Measurements from ENCODE around the gene SGF29. TPM values are rescaled to one million over a fixed set of nuclear protein-coding genes. Genes with fewer than 3 reads are reported as not detected.

Gene SGF29
- polyA plus RNA-seq, 2 of the 4 experiments (the other 2 are of a cell fraction): 3.3 to 19.3 TPM

GRCh38 chr16:28521436-28521835, 32.3 kb upstream of the SGF29 start:
- CTCF ChIA-PET: interaction anchor here (0.6 to 2.3 kb wide), 2 partner anchors 8 to 243 kb away, joined by 3 to 8 read pairs; no protein-coding TSS in a partner anchor
- TF ChIP-seq SMC3 (IDR thresholded peaks at IDR 0.05): no peak
- TF ChIP-seq, protein P1, sequence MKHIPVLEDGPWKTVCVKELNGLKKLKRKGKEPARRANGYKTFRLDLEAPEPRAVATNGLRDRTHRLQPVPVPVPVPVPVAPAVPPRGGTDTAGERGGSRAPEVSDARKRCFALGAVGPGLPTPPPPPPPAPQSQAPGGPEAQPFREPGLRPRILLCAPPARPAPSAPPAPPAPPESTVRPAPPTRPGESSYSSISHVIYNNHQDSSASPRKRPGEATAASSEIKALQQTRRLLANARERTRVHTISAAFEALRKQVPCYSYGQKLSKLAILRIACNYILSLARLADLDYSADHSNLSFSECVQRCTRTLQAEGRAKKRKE (CRISPR knock-in tag; IDR thresholded peaks at IDR 0.05; ENCODE audit: low read depth): no peak
- no peak for TF ChIP-seq EHMT2 (IDR thresholded peaks at IDR 0.05; ENCODE audit: low read depth)
- TF ChIP-seq NPAS2 (CRISPR knock-in tag; IDR thresholded peaks at IDR 0.05; ENCODE audit: borderline replicate concordance): no peak
- no peak for TF ChIP-seq MAX (IDR thresholded peaks at IDR 0.05)
- DNase-seq (ENCODE audit: low read depth in 1 of 2, low spot score in 1 of 2) (no peak), ATAC-seq (peak in 1 of 2 experiments; percentile 31; a peak in 1 of 6 replicates), FAIRE-seq (no peak)
- no peak overlapping the region for H3K4me3 ChIP-seq
- H3K4me1 ChIP-seq: peaks cover 10% of the 10 kb centered on the region; the same call in 2 of the 3 replicates
- no peak overlapping the region for H3K27ac ChIP-seq
- H3K4me2 ChIP-seq: no peak overlapping the region
- H3K9me3 ChIP-seq: no peaks in the 10 kb centered on the region
- POLR2A ChIA-PET: no interaction called here
- WGBS (ENCODE audit: missing lambda C conversion rate): 88% methylated on average over 6 of the region's 6 CpGs

DNA sequence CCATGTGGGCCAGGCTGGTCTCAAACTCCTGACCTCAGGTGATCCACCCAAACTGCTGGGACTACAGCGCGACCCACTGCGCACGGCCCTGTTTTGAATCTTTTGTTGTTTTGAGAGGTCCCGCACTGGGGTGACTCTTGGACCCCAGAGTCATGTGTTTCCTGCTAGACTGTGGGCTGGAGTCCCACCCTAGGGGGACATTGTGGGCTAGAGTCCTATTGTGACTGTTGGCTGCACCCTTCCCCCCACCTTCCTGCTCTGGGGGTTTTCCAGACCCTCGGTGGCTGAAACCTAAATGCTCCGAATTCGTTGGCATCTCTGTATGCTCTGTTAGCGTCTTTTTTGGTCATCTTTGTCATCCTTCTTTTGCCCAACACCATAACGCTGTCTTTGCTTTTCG, 30.9 kb upstream of the SGF29 start:
- POLR2A ChIA-PET: no interaction called here
- no peak overlapping the region for H3K4me3 ChIP-seq
- H3K4me1 ChIP-seq: peaks cover 18% of the 10 kb centered on the region; the same call in 2 of the 3 replicates
- no peak overlapping the region for H3K4me2 ChIP-seq
- CTCF ChIA-PET: no interaction called here
- 86% methylated on average over 11 of the region's 11 CpGs for WGBS (ENCODE audit: missing lambda C conversion rate)
- no peak overlapping the region for H3K27ac ChIP-seq
- DNase-seq (ENCODE audit: low read depth in 1 of 2, low spot score in 1 of 2): no peak
- no peak for ATAC-seq
- no peak for TF ChIP-seq TP53 (CRISPR knock-in tag; IDR thresholded peaks at IDR 0.05)
- TF ChIP-seq GATA3 (IDR thresholded peaks at IDR 0.05; ENCODE audit: borderline replicate concordance): no peak
- TF ChIP-seq, protein P1 (CRISPR knock-in tag; IDR thresholded peaks at IDR 0.05; ENCODE audit: low read depth): no peak
- TF ChIP-seq, protein P2, sequence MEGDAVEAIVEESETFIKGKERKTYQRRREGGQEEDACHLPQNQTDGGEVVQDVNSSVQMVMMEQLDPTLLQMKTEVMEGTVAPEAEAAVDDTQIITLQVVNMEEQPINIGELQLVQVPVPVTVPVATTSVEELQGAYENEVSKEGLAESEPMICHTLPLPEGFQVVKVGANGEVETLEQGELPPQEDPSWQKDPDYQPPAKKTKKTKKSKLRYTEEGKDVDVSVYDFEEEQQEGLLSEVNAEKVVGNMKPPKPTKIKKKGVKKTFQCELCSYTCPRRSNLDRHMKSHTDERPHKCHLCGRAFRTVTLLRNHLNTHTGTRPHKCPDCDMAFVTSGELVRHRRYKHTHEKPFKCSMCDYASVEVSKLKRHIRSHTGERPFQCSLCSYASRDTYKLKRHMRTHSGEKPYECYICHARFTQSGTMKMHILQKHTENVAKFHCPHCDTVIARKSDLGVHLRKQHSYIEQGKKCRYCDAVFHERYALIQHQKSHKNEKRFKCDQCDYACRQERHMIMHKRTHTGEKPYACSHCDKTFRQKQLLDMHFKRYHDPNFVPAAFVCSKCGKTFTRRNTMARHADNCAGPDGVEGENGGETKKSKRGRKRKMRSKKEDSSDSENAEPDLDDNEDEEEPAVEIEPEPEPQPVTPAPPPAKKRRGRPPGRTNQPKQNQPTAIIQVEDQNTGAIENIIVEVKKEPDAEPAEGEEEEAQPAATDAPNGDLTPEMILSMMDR (IDR thresholded peaks at IDR 0.05): no peak
- no peak for TF ChIP-seq TFCP2L1 (CRISPR knock-in tag; IDR thresholded peaks at IDR 0.05)
- no peak for TF ChIP-seq HOXB5 (CRISPR knock-in tag; IDR thresholded peaks at IDR 0.05)
- no peak for TF ChIP-seq NFE2L2 (conservative IDR thresholded peaks at IDR 0.05; ENCODE audit: low read length)
- TF ChIP-seq CEBPB (IDR thresholded peaks at IDR 0.05): no peak
- TF ChIP-seq, protein P3, sequence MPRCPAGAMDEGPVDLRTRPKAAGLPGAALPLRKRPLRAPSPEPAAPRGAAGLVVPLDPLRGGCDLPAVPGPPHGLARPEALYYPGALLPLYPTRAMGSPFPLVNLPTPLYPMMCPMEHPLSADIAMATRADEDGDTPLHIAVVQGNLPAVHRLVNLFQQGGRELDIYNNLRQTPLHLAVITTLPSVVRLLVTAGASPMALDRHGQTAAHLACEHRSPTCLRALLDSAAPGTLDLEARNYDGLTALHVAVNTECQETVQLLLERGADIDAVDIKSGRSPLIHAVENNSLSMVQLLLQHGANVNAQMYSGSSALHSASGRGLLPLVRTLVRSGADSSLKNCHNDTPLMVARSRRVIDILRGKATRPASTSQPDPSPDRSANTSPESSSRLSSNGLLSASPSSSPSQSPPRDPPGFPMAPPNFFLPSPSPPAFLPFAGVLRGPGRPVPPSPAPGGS (IDR thresholded peaks at IDR 0.05): no peak
- no peak for TF ChIP-seq JUN (IDR thresholded peaks at IDR 0.05)
- no peak for TF ChIP-seq RARB (CRISPR knock-in tag; IDR thresholded peaks at IDR 0.05)
- no peak for TF ChIP-seq FOSB (CRISPR knock-in tag; IDR thresholded peaks at IDR 0.05)
- TF ChIP-seq HDAC2 (IDR thresholded peaks at IDR 0.05): no peak
- TF ChIP-seq MAFK (IDR thresholded peaks at IDR 0.05; ENCODE audit: partially characterized antibody): no peak
- no peak for TF ChIP-seq RFX5 (IDR thresholded peaks at IDR 0.05)
- TF ChIP-seq FOSL2 (IDR thresholded peaks at IDR 0.05): no peak
- no peak for TF ChIP-seq FOSL2 (CRISPR knock-in tag; IDR thresholded peaks at IDR 0.05)
- TF ChIP-seq POLR2AphosphoS2 (conservative IDR thresholded peaks at IDR 0.05; ENCODE audit: low read length): no peak
- no peak for TF ChIP-seq CBX2 (IDR thresholded peaks at IDR 0.05; ENCODE audit: borderline replicate concordance, low read depth)
- TF ChIP-seq HOXA7 (CRISPR knock-in tag; IDR thresholded peaks at IDR 0.05): no peak
- no peak for TF ChIP-seq EHF (CRISPR knock-in tag; IDR thresholded peaks at IDR 0.05)
- no peak for FAIRE-seq
- H3K9me3 ChIP-seq: no peaks in the 10 kb centered on the region

Measured in A549 (cell line).